Measurements from ENCODE around the gene MYL5.
"Not testable (repeated sequence)": the region's sequence is repeated elsewhere in the genome, so short reads cannot be mapped to it uniquely, and the experiment has no call there.

The MYL5 gene

DNA sequence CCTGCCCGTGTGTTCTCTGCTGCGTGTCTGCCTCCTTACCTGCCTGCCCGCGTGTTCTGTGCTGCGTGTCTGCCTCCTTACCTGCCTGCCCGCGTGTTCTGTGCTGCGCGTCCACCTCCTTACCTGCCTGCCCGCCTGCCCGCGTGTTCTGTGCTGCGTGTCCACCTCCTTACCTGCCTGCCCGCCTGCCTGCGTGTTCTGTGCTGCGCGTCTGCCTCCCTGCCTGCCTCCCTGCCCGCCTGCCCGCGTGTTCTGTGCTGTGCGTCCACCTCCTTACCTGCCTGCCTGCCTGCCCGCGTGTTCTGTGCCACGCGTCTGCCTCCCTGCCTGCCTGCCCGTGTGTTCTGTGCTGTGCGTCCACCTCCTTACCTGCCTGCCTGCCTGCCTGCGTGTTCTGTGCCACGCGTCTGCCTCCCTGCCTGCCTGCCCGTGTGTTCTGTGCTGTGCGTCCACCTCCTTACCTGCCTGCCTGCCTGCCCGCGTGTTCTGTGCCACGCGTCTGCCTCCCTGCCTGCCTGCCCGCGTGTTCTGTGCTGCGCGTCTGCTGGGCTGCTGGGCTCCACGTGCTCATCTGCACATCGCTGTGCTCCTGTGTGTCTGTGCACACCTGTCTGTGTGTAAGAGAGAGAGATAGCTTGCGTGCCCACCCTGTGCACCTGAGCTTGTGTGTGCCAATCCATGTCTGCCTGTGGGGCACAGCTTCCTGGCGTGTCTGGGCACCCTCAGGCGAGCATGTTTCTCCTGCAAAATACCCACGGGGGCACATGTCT, 39.1 kb upstream of the MYL5 start:
- DNase-seq (ENCODE audit: low read depth); H3K4me3 ChIP-seq (ENCODE audit: low read depth, low read length): not testable (repeated sequence)

GRCh38 chr4:635851-636627, 38.3 kb upstream of the MYL5 start:
- no peak for DNase-seq (ENCODE audit: low read depth)
- H3K4me3 ChIP-seq (ENCODE audit: low read depth, low read length): no peak overlapping the region

DNA sequence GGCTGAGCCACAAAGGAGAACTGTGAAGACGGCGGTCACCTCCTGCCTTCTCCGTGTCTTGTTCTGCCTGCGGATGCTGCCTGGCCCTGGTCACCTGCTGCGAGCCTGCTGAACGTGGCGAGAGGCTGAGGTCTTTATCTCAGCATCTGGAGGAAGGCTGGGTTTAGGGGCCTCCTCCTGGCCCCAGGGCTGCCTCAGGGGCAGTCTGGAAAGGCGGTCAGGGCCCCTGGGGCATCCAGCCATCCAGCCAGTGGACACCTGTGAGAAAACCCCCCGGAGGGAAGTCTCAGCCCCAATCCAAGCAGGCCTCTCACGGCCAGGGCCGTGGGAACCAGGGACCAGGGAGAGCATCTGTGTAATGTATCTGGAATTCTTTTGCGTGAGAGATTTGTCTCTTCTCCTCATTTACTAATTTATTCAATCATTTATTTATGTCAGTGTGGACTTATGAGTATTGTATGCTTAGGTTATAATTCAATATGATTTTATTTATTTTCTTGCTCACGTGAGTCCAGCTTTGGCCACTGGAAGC, 37.6 kb upstream of the MYL5 start:
- DNase-seq (ENCODE audit: low read depth): no peak
- H3K4me3 ChIP-seq (ENCODE audit: low read depth, low read length): no peak overlapping the region

GRCh38 chr4:637536-638280, 36.6 kb upstream of the MYL5 start:
- no peak overlapping the region for H3K4me3 ChIP-seq (ENCODE audit: low read depth, low read length)
- DNase-seq (ENCODE audit: low read depth): no peak

GRCh38 chr4:642366-642765, 32.0 kb upstream of the MYL5 start:
- DNase-seq (ENCODE audit: low read depth); H3K4me3 ChIP-seq (ENCODE audit: low read depth, low read length): not testable (repeated sequence)

GRCh38 chr4:646460-646859, 27.9 kb upstream of the MYL5 start:
- no peak for DNase-seq (ENCODE audit: low read depth)
- no peak overlapping the region for H3K4me3 ChIP-seq (ENCODE audit: low read depth, low read length)

DNA sequence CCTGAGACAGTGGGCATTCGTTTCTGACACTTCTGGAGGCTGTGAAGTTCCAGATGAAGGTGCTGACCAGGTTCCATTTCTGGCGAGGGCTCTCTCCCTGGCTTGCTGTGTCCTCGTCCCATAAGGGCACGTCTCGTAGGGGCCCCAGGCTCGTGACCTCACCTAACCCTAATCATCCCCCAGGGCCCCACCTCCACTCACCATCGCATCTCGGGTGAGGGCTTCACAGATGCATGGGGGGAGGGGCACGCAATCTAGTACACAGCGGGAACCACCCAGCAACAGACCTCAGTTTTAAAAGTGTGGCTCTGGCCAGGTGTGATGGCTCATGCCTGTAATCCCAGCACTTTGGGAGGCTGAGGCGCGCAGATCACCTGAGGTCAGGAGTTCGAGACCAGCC, 26.9 kb upstream of the MYL5 start:
- H3K4me3 ChIP-seq (ENCODE audit: low read depth, low read length): no peak overlapping the region
- DNase-seq (ENCODE audit: low read depth): no peak

DNA sequence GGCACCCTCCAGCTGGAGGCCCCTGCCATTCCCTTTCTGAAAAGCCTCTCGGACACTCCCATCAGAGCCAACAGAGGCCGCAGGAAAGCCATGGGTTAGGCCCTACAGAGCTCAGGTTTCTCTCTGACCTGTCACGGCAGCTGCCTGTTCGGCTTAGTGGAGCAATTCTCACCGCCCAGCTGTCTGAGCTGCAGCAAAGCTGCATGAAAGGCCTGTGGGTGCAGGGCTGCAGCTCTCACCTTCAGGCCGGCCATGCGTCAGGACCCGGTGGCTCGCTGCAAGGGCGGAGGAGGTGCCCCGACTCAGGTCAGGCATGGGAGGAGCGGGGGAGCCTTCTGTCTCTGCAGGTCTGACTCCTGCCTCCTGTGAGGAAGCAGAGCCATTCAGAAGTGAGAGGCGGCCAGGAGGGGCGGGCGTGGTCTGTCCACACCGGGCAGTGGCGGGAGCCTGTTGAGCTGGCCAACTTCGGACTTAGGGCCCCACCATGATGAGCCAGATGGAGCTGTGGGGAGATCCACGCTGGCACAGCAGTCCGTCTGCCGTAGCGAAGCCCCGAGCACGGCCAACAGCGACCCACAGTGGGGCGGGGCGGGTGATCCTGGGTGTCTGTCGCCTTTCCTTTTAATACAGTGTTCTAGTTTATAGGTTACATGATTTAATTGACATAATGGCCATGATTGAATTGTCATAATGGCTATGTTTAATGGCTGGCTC, 25.6 kb upstream of the MYL5 start:
- H3K4me3 ChIP-seq (ENCODE audit: low read depth, low read length): no peak overlapping the region
- DNase-seq (ENCODE audit: low read depth): no peak

GRCh38 chr4:649293-649625, 25.1 kb upstream of the MYL5 start:
- no peak for DNase-seq (ENCODE audit: low read depth)
- no peak overlapping the region for H3K4me3 ChIP-seq (ENCODE audit: low read depth, low read length)

DNA sequence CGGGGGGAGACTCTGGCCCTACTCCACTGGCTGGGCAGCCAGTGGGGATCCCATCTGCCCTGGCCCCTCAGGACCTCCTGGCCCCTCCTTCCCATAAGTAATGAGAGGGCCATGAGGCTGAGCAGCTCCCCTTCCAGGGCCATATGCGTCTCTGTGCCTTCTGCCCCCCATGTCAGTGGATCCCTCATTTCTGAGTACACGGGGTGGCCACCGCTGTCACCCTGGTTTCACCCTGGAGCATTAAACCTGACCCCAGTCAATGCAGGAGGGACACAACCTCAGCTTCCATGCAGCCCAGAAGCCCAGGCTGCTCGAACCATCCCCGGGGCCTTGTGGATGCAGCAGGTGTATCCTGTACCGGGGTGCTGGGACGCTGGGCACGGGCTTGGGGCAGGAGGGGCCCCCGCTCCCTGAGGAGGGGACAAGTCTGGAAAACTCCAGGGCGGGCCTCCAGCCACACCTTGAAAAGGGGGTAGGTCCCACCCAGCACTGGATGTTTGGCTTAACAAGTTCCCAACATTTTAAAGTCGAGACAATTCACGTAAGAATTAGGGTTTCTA, 24.5 kb upstream of the MYL5 start:
- no peak overlapping the region for H3K4me3 ChIP-seq (ENCODE audit: low read depth, low read length)
- no peak for DNase-seq (ENCODE audit: low read depth)

DNA sequence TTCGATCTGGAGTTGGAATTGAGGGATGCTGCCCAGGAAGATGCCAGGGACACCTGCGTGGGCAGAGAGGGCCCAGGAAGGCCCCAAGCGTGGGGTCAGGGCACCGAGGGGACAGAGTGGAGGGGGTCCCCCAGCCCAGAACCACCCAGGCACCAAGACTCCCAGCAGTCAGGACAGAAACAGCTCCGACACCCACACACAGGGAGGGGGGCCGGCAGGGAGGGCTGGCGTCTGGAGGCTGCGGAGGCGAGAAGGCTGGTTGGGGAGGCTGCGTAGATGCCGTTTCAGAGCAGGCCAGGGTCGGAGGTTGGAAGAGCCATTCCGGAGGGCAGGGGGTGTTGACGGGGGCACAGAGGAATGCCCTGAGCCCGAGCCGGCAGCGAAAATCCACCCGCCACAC, 23.9 kb upstream of the MYL5 start:
- DNase-seq (ENCODE audit: low read depth): no peak

DNA sequence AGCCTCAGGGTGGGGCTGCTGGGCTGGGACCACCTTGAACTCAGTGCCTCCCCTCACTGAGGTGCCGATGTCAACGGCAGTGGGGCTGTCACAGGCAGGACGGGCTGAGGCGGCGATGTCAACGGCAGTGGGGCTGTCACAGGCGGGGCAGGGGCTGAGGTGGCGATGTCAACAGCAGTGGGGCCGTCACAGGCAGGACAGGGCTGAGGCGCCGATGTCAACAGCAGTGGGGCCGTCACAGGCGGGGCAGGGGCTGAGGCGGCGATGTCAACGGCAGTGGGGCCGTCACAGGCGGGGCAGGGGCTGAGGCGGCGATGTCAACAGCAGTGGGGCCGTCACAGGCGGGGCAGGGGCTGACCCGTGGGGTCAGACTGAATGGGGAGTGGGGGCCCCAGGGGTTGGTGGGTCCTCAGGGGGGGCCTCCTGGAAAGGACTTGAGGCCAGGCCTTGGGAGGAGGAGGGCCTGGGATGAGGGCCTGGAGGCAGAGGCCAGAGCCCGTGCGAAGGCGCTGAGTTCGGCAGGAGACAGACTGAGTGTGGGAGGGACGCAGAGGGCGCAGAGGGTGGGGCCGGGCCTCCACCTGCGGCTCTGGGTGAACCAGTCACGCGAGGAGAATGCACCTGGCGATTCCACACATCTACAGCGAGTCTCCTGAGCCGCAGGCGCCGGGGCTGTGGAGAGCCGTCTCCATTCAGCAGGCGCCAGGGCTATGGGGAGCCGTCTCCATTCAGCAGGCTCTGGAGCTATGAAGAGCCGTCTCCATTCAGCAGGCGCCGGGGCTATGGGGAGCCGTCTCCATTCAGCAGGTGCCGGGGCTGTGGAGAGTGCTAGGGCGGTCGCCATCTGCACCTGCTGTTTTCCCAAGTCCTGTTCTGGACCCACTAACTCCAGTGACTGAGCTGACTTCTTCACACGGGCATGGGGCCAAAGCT, 23.1 kb upstream of the MYL5 start:
- DNase-seq (ENCODE audit: low read depth): no peak

More for the DNA sequence above, 23.9 kb upstream of the MYL5 start:
- H3K4me3 ChIP-seq (ENCODE audit: low read depth, low read length): no peak overlapping the region

DNA sequence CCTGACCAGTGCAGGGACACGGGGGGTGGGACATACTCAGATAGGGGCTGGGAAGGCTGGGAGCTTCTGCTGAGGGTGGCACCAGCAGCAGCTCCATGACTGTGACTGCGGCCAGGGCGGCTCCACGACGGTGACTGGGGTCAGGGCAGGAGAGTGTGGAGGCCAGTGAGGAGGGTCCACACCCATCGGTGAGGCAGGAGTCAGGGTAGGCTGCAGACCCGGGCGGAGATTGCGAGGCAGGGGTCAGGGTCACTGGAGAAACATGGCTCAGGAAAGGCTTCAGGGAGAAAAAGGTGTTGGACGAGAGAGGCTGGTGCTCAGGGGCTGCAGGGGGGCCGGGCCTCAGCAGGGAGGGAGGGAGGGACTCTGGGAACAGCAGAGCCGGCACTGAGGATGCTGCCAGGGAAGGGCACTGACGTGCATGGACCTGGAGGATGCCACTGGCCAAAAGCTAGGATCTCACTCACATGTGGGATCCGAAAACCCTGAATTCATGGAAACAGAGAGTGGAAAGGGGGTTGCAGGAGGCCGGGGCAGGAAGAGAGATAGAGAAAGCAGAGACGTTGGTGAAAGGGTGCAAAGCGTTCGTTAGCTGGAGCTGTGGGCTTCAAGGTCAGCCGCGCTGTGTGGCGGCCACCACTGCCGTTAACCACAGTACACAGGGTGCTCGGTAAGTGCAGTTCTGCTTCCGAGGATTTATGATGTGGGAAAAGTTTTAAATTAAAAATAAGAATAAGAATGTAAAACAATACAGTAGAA, 22.3 kb upstream of the MYL5 start:
- no peak for DNase-seq (ENCODE audit: low read depth)
- no peak overlapping the region for H3K4me3 ChIP-seq (ENCODE audit: low read depth, low read length)

More for the DNA sequence above, 23.1 kb upstream of the MYL5 start:
- no peak overlapping the region for H3K4me3 ChIP-seq (ENCODE audit: low read depth, low read length)

GRCh38 chr4:653080-653821, 21.1 kb upstream of the MYL5 start:
- DNase-seq (ENCODE audit: low read depth): no peak
- no peak overlapping the region for H3K4me3 ChIP-seq (ENCODE audit: low read depth, low read length)

DNA sequence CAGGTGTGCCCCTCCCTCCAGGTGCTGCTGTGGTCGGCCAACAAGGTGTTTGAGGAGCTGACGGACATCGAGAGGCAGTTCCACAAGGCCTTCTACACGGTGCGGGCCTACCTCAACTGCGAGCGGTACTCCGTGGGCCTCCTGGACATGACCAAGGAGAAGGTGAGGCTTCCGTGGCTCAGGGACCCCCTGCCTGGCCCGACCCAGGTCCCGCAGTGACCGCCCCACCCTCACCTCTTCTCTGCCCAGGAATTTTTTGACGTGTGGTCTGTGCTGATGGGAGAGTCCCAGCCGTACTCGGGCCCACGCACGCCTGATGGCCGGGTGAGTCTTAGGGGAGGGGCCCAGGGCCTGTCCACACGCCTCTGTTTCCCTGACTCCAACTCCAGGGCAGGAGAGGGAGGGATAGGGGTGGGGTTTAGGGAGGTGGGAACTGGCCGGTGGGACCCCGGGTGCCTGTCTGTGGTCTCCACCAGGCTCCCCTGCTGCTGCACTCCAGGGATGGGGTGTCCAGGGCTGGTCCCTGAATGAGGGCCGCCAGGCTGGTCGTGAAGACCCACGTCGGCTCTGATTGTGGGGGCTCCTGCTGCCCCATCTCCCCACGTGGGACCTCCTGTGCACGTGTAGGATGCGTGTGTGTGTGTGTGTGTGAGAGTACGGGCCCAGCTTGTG, 20.4 kb upstream of the MYL5 start:
- DNase-seq (ENCODE audit: low read depth): no peak
- H3K4me3 ChIP-seq (ENCODE audit: low read depth, low read length): no peak overlapping the region

- no peak overlapping the region for H3K4me3 ChIP-seq (ENCODE audit: low read depth, low read length)
- DNase-seq (ENCODE audit: low read depth): no peak
Measured at GRCh38 chr4:654503-654845, 19.9 kb upstream of the MYL5 start.

Measured in skeletal muscle cell (primary cell).